Measurements from ENCODE around the gene JCAD. TPM values are rescaled to one million over a fixed set of nuclear protein-coding genes. Genes with fewer than 3 reads are reported as not detected.

JCAD gene
- total and polyA plus RNA-seq, 2 of the 8 experiments (the other 6 are each of a cell fraction or from before 2014, with no cell fraction given) = 0.56 to 5.2 TPM

DNA sequence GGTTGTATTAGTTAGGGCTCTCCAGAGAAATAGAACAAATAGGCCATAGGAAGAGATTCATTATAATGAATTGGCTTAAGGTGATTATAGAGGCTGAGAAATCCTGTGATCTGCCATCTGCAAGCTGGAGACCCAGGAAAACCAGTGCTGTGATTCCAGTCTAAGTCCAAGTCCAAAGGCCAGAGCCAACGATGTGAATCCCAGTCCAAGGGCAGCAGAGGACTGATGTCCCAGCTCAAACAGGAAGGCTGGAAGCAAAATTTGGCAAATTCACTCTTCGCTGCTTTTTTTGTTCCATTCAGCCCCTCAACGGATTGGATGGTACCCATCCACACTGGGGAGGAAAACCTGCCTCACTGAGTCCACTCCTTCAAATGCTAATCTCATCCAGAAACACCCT is 68.0 kb downstream of the JCAD start (continued):
- TF ChIP-seq CHD7 (IDR thresholded peaks at IDR 0.05; ENCODE audit: insufficient replicate concordance, low read length) = no peak
